GM12878 (cell line): ENCODE results near the gene COL15A1. TPM values are rescaled to one million over a fixed set of nuclear protein-coding genes. Genes with fewer than 3 reads are reported as not detected.

ENCODE experiments used
- ATAC-seq: fragments of 200-7000 bp; cut with Tn5 transposase; 3 replicates; pipeline ENCODE4 v1.9.1; 2020; ENCODE audit warnings: mild to moderate bottlenecking, moderate library complexity
- BruUV-seq: library from RNA; stranded (reverse); fragments of 400-500 nt; replicated peaks from 2 replicates; lab custom pipeline; 2021; lab: Mats Ljungman, UMichigan
- CTCF ChIA-PET: fragments of 300-600 bp; sonication (Branson Sonifier 250); formaldehyde crosslinking; extraction: SDS; loops from one replicate; lab custom pipeline; 2021; ENCODE audit warnings: inconsistent platforms; lab: Yijun Ruan, JAX
- POLR2A ChIA-PET: fragments of 350-600 bp; formaldehyde crosslinking; extraction: SDS; loops from one replicate; lab custom pipeline; 2021; ENCODE audit warnings: inconsistent platforms; lab: Charles Lee
- RAD21 ChIA-PET: fragments of 300-600 bp; sonication (Branson Sonifier 250); formaldehyde crosslinking; loops from one replicate; lab custom pipeline; 2023; ENCODE audit warnings: antibody characterized with exemption; ENCODE audit not compliant: unreplicated experiment; lab: Charles Lee
- SMC1A ChIA-PET: fragments of 300-600 bp; sonication (Branson Sonifier 250); formaldehyde crosslinking; loops from one replicate; lab custom pipeline; 2023; ENCODE audit not compliant: unreplicated experiment, uncharacterized antibody; lab: Charles Lee
- DNase-seq: peaks from one replicate; pipeline ENCODE4 v3.0.0-alpha.2; 2011; ENCODE audit warnings: low read depth, low spot score
- FAIRE-seq: peaks from 3 replicates; lab custom pipeline; 2011; peaks lifted over from hg19 to GRCh38; lab: Jason Lieb, UNC
- H2AFZ ChIP-seq: 2 replicates; pipeline ENCODE4 v1.6.0; 2011; ENCODE audit warnings: low read depth, low read length, control low read depth; ENCODE audit not compliant: control insufficient read depth
- H3K27ac ChIP-seq: 2 replicates; pipeline ENCODE4 v1.5.1; 2011; ENCODE audit warnings: control low read depth; ENCODE audit not compliant: control insufficient read depth, insufficient read depth
- H3K27me3 ChIP-seq, 2 experiments: replicated peaks in 1 of 2; 2 replicates each; pipeline versions ENCODE4 v1.6.0 to v1.6.1; 2011; ENCODE audit warnings: low read length in 1 of 2; ENCODE audit not compliant: control insufficient read depth in 2 of 2, insufficient read depth in 2 of 2
- H3K36me3 ChIP-seq, 2 experiments: 2 replicates each; pipeline ENCODE4 v1.5.1; 2011; ENCODE audit warnings: low read length in 1 of 2; ENCODE audit not compliant: control insufficient read depth in 2 of 2, insufficient read depth in 2 of 2
- H3K4me1 ChIP-seq: 2 replicates; pipeline ENCODE4 v1.6.1; 2011; ENCODE audit warnings: mild to moderate bottlenecking, low read length, moderate library complexity, mixed read lengths; ENCODE audit not compliant: control insufficient read depth, insufficient read depth
- H3K4me2 ChIP-seq: 2 replicates; pipeline ENCODE4 v1.6.0; 2011; ENCODE audit warnings: control low read depth; ENCODE audit not compliant: control insufficient read depth, insufficient read depth
- H3K4me3 ChIP-seq: fragments of 200-600 bp; sonication (generic); 2 replicates; pipeline ENCODE4 v1.5.1; 2016
- H3K79me2 ChIP-seq: 2 replicates; pipeline ENCODE4 v1.6.0; 2011; ENCODE audit warnings: low read length; ENCODE audit not compliant: control insufficient read depth, insufficient read depth
- H3K9ac ChIP-seq: 2 replicates; pipeline ENCODE4 v1.8.0; 2011; ENCODE audit warnings: low read length, control low read depth, mixed read lengths; ENCODE audit not compliant: control insufficient read depth, insufficient read depth
- H3K9me3 ChIP-seq: replicated peaks from 3 replicates; pipeline ENCODE4 v1.5.1; 2011; ENCODE audit warnings: mild to moderate bottlenecking, low read length; ENCODE audit not compliant: control insufficient read depth, insufficient read depth
- H4K20me1 ChIP-seq: 2 replicates; pipeline ENCODE4 v1.6.0; 2011; ENCODE audit not compliant: control insufficient read depth, insufficient read depth
- CTCF ChIP-seq, 3 experiments: IDR thresholded peaks in 2 of 3; conservative IDR thresholded peaks in 1 of 3; 2 replicates each; pipeline ENCODE4 v1.5.1; 2011; ENCODE audit warnings: low read depth in 3 of 3, low read length in 3 of 3, mild to moderate bottlenecking in 3 of 3, control low read depth in 2 of 3, moderate library complexity in 2 of 3, inconsistent platforms in 1 of 3, mixed read lengths in 1 of 3; ENCODE audit not compliant: control insufficient read depth in 2 of 3, insufficient read depth in 1 of 3; ENCODE audit errors: extremely low read depth in 1 of 3
- E2F4 ChIP-seq: IDR thresholded peaks from 2 replicates; pipeline ENCODE4 v1.6.1; 2012; ENCODE audit warnings: low read depth, low read length, improper control_type of control experiment
- EP300 ChIP-seq, 2 experiments: fragments of 150-350 bp in 1 of 2; IDR thresholded peaks; 2 replicates each; pipeline ENCODE4 v1.6.1; 2011 to 2012; ENCODE audit warnings: low read depth in 2 of 2, low read length in 2 of 2, borderline replicate concordance in 1 of 2, improper control_type of control experiment in 1 of 2, inconsistent platforms in 1 of 2; ENCODE audit not compliant: control insufficient read depth in 1 of 2
- ESRRA ChIP-seq: IDR thresholded peaks from 2 replicates; pipeline ENCODE4 v1.6.1; 2012; ENCODE audit warnings: mild to moderate bottlenecking, low read length, improper control_type of control experiment
- HDAC6 ChIP-seq: fragments of 200-600 bp; sonication (generic); IDR thresholded peaks from one replicate; pipeline ENCODE4 v1.8.0; 2017; ENCODE audit warnings: antibody characterized with exemption; ENCODE audit not compliant: unreplicated experiment
- IRF4 ChIP-seq: IDR thresholded peaks from 2 replicates; pipeline ENCODE4 v1.6.1; 2011; ENCODE audit warnings: low read depth, low read length
- JUNB ChIP-seq: IDR thresholded peaks from 2 replicates; pipeline ENCODE4 v1.6.1; 2016; ENCODE audit warnings: antibody characterized with exemption, mild to moderate bottlenecking
- MYC ChIP-seq: IDR thresholded peaks from 2 replicates; pipeline ENCODE4 v1.6.1; 2011; ENCODE audit warnings: mild to moderate bottlenecking, low read length, moderate library complexity, inconsistent platforms; ENCODE audit not compliant: insufficient read depth, insufficient replicate concordance, insufficient read length, severe bottlenecking
- PAX8 ChIP-seq: fragments of 450-650 bp; IDR thresholded peaks from 2 replicates; pipeline ENCODE4 v1.6.1; 2017; ENCODE audit warnings: mild to moderate bottlenecking, moderate library complexity
- RCOR1 ChIP-seq: conservative IDR thresholded peaks from 2 replicates; pipeline ENCODE4 v1.6.1; 2012; ENCODE audit warnings: low read depth, low read length, improper control_type of control experiment
- RELA ChIP-seq: fragments of 450-650 bp; IDR thresholded peaks from 2 replicates; pipeline ENCODE4 v1.8.0; 2014; ENCODE audit warnings: borderline replicate concordance; ENCODE audit not compliant: partially characterized antibody
- SMARCA5 ChIP-seq: fragments of 450-650 bp; IDR thresholded peaks from 2 replicates; pipeline ENCODE4 v1.6.1; 2017; ENCODE audit warnings: mild to moderate bottlenecking
- SUPT20H ChIP-seq: IDR thresholded peaks from 2 replicates; pipeline ENCODE4 v1.6.1; 2011; ENCODE audit warnings: low read depth, mild to moderate bottlenecking, low read length, moderate library complexity, borderline replicate concordance; ENCODE audit not compliant: control insufficient read depth
- SUZ12 ChIP-seq: fragments of 200-600 bp; sonication (generic); IDR thresholded peaks from one replicate; pipeline ENCODE4 v1.6.1; 2018; ENCODE audit warnings: antibody characterized with exemption, mild to moderate bottlenecking; ENCODE audit not compliant: unreplicated experiment
- WGBS: methylation state at CpG from one replicate; pipeline ENCODE4 v1.1.6; 2016; ENCODE audit warnings: low lambda C conversion rate; ENCODE audit not compliant: insufficient replicate concordance, insufficient coverage; ENCODE audit errors: missing lambda C conversion rate; 5-methylcytosine and 5-hydroxymethylcytosine counted together
- in situ Hi-C: fragments of 300-500 bp; cut with MboI; formaldehyde crosslinking; loops from 9 replicates; pipeline ENCODE4 v1.14.3; 2018; ENCODE audit warnings: mixed read lengths
- intact Hi-C: fragments of 100-400 bp; cut with micrococcal nuclease; formaldehyde crosslinking; loops from one replicate; pipeline ENCODE4 v1.14.2; 2022; ENCODE audit not compliant: unreplicated experiment
- polyA plus RNA-seq, 11 experiments: library from polyadenylated mRNA; depleted of rRNA in 4 of 11; unstranded in 6 of 11; stranded (reverse) in 5 of 11; fragments of >200 nt; fragmentation: Nextera tagmentation in 4 of 11; fragmentation: Illumina TruSeq in 1 of 11; extraction: Ambion mirVana in 4 of 11; extraction: Trizol in 1 of 11; gene quantifications; 1 replicate in 1 of 11; 2 replicates in 10 of 11; pipeline versions ENCODE4 v1.2.1 to v1.2.3, GENCODE V29; 2011 to 2016; ENCODE audit warnings: inconsistent platforms in 2 of 11, missing spikeins in 2 of 11, low read depth in 1 of 11
- total RNA-seq, 4 experiments: library from RNA; depleted of rRNA in 3 of 4; stranded (reverse); fragments of >200 nt in 3 of 4; fragmentation: Illumina TruSeq in 1 of 4; extraction: Trizol in 1 of 4; gene quantifications; 2 replicates each; pipeline versions ENCODE4 v1.2.1 to v1.2.3, GENCODE V29; 2013 to 2021

The COL15A1 gene
- total and polyA plus RNA-seq, 10 of the 15 experiments (the other 5 are each of a cell fraction or from before 2014, with no cell fraction given), result 0.01 to 0.28 (median 0.06) TPM; not detected in 2

GRCh38 chr9:99034149-99034548 lies 90.4 kb downstream of the COL15A1 start (continued):
- TF ChIP-seq MYC (no peak), CTCF (IDR thresholded peaks at IDR 0.05 in 2 of 3, conservative IDR thresholded peaks at IDR 0.05 in 1 of 3; ENCODE audit: control insufficient read depth in 2 of 3, extremely low read depth in 1 of 3, insufficient read depth in 1 of 3, low read depth in 3 of 3, low read length in 3 of 3) (no peak), IRF4 (no peak)

GRCh38 chr9:99035313-99035712 lies 91.6 kb downstream of the COL15A1 start:
- POLR2A ChIA-PET, result no interaction called here
- in situ Hi-C loops (no loop called here), intact Hi-C loops (no loop called here)
- Histone ChIP-seq H3K79me2 (no peaks in the 10 kb centered on the region), H3K9ac (no peak overlapping the region), H4K20me1 (no peaks in the 10 kb centered on the region), H3K9me3 (no peaks in the 10 kb centered on the region), H3K4me3 (no peak overlapping the region), H3K4me1 (no peaks in the 10 kb centered on the region; the same call in 1 of the 2 replicates), H2AFZ (no peak overlapping the region), H3K36me3 (no peaks in the 10 kb centered on the region), H3K27ac (no peak overlapping the region), H3K4me2 (no peak overlapping the region), H3K27me3 (no peaks in the 10 kb centered on the region)
- WGBS, result 8% methylated on average over 4 of the region's 4 CpGs
- ATAC-seq (peak; percentile 54), FAIRE-seq (no peak), DNase-seq (no peak)
- CTCF ChIA-PET, result interaction anchor here (1.1 to 1.5 kb wide), 2 partner anchors 105 to 107 kb away, joined by 3 to 6 read pairs; no protein-coding TSS in a partner anchor
- SMC1A ChIA-PET, result interaction anchor here (0.7 kb wide), 1 partner anchor 871 kb away, joined by 3 read pairs; the partner anchor contains the start of gene STX17
- TF ChIP-seq RCOR1 (no peak), SUZ12 (no peak), EP300 (IDR thresholded peaks at IDR 0.05; ENCODE audit: borderline replicate concordance in 1 of 2, control insufficient read depth in 1 of 2, low read depth in 2 of 2, low read length in 2 of 2) (no peak), ESRRA (no peak), HDAC6 (no peak), SMARCA5 (no peak), SUPT20H (no peak), JUNB (no peak), PAX8 (no peak), RELA (no peak), E2F4 (no peak)
- no TSS peak for BruUV-seq
- RAD21 ChIA-PET, result no interaction called here
